DMS153 treated with DMSO at 0.1 percent for 48 hours (cell line): ENCODE measurements around the gene IL20RB.
"Not testable (repeated sequence)": the region's sequence is repeated elsewhere in the genome, so short reads cannot be mapped to it uniquely, and the experiment has no call there.

ENCODE experiments used
- DNase-seq: peaks from one replicate; lab custom pipeline; 2025; ENCODE audit not compliant: unreplicated experiment; lab: John Stamatoyannopoulos, UW

The IL20RB gene

GRCh38 chr3:136943436-136943835, 14.3 kb upstream of the IL20RB start:
- no peak for DNase-seq

DNA sequence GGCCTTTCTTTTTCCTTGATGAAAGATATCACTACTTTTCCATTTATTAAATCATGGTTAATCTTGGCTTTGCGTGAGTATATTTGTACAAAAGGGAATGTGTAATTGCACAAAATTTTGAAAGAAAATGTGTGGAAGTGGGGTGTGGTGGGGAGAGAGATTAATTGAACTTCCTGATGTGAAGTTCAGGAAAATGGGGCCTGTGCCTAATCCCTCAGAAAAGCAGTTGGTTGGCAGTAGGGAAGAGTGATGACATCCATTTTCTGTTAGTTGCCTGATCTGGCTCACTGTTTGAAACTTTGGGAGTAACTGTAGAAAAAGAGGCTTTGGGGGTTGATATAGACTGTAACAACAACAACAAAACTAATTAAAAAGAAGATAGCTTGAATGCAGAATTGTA, 10.8 kb upstream of the IL20RB start:
- DNase-seq, result no peak

- no peak for DNase-seq
Measured at GRCh38 chr3:136947477-136947876, 10.3 kb upstream of the IL20RB start.

- DNase-seq, result no peak
Measured at GRCh38 chr3:136949146-136949545, 8.6 kb upstream of the IL20RB start.

DNA sequence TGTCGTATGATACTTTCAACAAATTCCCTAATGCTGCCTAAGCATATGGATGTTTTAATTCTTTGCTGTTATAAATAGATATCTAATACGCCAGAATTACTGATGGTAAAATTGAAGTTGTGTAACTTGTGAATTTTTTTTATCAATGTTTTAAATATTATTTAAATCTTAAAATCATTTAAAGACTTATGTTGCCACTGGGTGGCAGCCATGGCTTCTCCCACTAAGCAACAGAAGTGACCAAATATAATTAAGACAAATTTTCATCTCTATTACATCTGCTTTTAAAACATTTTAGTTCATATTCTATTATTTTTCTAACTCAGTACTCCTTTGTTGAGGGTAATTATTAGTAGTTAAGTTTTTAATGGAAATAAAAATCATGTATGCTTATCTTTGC, 8.1 kb upstream of the IL20RB start:
- DNase-seq, result no peak

DNA sequence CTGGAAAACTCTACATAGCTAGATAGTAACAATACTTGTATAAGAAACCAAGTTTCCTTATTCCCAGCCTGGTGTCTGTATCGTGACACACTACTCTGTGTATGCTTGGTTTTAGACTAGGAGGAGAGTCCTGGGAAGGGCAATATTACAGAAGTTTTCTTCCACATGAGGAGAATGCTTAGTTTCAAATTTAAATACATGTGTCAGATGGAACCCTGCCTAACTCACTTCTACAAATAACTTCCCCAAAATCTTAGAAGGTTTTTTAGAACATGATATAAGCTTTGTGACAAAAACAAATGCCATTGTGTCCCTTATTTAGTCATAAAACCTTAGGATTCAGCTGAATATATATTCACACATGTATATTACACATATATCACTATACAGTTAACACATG, 7.2 kb upstream of the IL20RB start:
- DNase-seq, result no peak

DNA sequence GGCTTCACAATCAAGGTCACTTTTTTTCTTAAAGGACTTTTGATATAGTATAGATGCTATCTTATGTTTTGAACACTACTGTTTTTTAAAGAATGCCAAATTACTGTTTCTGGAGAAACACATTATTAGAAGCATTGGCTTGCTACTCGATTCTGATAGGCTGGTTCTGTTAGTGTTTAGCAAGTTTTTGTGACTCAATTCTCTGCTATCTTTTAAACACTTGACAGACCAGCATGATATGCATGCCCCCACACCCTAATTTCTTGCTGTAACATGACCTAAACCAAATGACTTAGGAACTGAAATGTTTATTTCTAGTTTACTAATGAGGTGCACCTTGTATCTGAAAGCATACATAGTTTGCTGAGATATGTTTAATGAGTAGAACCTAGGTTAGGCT, 5.5 kb upstream of the IL20RB start:
- no peak for DNase-seq

- no peak for DNase-seq
Measured at GRCh38 chr3:136954251-136954650, 3.5 kb upstream of the IL20RB start.

DNA sequence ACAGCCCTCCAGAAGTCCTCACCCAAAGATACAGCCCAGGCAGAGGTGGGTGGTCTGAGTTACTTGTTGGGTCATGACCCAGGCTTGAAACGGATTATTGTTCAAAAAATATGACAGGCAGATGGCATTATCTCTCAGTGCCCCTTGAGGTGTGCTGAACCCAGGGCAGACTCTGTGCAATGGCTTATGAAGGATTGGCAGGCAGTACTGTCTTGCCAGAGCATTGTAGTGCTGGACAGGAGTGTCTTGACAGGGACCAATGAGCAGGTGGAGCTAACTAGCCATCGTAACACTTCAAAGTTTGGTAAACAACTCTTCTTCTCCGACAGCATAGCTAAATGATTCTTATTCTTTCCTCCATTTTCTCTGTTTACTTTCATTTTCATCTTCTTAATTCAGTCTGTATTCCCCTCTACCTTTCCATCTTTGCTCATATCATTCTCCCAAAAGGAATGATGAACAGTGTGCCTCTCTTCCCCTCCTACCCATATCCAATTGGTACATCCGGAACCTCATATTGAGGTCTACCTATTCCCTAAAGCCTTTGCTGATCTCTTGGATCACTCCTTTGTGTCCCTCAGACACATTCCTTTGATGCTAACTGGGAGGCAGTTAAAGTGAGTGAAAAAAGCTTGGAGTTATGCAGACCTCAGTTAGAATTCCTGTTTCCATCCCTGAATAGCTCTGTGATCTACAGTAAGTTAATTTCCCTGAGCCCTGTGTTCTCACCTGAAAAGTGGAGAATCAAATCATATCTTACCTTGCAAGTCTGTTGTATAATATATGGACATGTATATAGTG, 2.6 kb upstream of the IL20RB start:
- no peak for DNase-seq

- DNase-seq, result no peak
Measured at GRCh38 chr3:136955813-136956212, 2.0 kb upstream of the IL20RB start.

GRCh38 chr3:136956971-136957370, 812 bp upstream of the IL20RB start:
- no peak for DNase-seq

GRCh38 chr3:136958939-136959338, 1.2 kb downstream of the IL20RB start:
- no peak for DNase-seq

DNA sequence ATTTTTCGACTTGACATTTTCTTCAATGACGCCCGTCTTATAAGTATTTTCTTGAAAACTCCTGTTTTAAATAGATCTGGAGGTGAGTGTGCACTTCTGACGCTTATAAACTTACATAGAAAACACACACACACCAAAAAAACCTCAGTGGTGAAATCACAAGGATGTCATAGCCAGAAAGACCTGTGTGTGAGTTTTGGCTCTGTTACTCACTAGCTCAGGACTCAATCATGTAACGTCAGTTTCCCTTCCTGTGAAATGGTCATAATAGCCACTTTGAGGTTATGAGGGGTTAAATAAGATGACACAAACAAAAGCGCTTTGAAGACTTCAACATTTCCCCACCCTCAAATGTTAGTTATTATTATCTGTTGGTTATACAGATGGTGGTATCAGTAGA, 1.8 kb downstream of the IL20RB start:
- no peak for DNase-seq

DNA sequence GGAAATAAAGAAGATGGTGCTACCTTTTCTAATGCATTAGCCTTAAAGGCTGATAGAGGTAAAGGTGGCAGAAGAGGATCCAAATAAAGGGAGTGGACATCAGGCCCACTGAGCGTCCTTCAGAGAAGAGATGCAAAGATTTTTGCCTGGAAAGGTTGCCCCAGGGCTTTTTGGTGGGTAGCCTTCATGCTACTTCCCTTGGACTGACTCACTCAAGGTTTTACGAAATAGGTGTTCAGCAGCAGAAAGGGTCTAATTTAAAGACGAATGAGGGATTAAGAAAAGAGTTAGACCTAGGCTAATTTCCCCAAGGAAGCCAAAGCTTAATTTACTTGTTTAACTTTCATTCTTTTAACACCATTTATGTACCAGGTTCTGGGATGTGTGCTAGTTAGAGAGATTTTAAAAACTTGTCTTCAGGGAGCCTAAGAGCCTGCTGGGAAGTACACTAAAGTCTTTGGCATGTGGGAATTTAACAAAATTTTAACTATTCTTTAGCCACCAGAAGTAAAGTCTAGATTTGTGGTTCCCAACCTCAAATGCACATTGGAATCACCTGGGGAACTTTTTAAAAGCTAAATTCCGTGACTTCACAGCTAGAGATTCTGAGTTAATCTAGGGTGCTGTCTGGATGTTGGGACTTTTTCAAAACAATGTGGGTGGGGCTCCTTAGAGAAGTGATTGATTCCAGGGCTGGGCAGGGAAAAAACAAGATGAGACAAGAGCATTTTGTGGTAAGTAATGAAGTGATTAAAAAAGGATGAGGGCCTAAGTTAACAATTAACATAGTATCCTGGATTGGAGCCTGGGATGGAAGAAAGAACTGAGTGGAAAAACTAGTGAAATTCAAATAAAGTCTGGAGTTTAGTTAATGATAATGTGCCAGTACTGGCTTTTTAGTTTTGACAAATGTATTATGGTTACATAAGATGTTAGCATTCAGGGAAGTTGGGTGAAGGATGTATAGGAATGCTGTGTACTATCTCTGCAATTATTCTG, 3.4 kb downstream of the IL20RB start:
- no peak for DNase-seq

DNA sequence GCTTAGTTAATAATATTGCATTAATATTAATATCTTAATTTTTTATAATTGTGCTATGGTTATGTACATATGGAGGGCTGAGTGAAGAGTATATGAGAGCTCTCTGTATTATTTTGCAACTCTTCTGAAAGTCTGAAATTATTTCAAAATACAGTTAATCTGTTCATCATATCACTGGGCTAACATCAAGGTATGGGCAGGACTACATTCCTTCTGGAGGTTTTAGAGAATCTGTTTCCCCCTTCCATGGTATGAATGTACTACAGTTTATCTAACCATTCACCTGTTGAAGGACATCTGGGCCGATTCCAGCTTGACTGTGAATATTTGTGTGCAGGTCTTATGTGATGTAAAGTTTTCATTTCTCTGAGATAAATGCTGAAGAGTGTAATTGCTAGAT, 5.1 kb downstream of the IL20RB start:
- no peak for DNase-seq

GRCh38 chr3:136969539-136969938, 11.8 kb downstream of the IL20RB start:
- DNase-seq, result not testable (repeated sequence)

GRCh38 chr3:136973352-136973751, 15.6 kb downstream of the IL20RB start:
- DNase-seq, result no peak

GRCh38 chr3:136974670-136975069, 16.9 kb downstream of the IL20RB start:
- no peak for DNase-seq

- DNase-seq, result no peak
Measured at GRCh38 chr3:136979204-136979603, 21.4 kb downstream of the IL20RB start.

GRCh38 chr3:136979684-136980083, 21.9 kb downstream of the IL20RB start:
- no peak for DNase-seq

- no peak for DNase-seq
Measured at GRCh38 chr3:136982033-136982432, 24.2 kb downstream of the IL20RB start.

- DNase-seq, result no peak
Measured at GRCh38 chr3:136982520-136983138, 24.8 kb downstream of the IL20RB start.
